Hematopoietic multipotent progenitor cell treated with erythropoietin and hydrocortisone succinate and interleukin-3 and kit ligand, for 6 days (in vitro differentiated cells): ENCODE measurements around the gene CHN2.

Source experiments
- DNase-seq: peaks from one replicate; pipeline ENCODE4 v3.0.0-alpha.2; 2015

The CHN2 gene

GRCh38 chr7:29194594-29195427 is at the start of gene CHN2:
Gene CHN2, plus strand, starts transcription at chr7:29194775.
- DNase-seq = peak; percentile 76

GRCh38 chr7:29145553-29146056 is 49.0 kb upstream of the CHN2 start:
- DNase-seq = no peak

GRCh38 chr7:29146057-29146706 is 48.4 kb upstream of the CHN2 start, which contains the start of gene CPVL:
Gene CPVL, minus strand, starts transcription at chr7:29146537. Its CDS starts 25,476 bp downstream, at chr7:29121061.
- peak; percentile 87 for DNase-seq

GRCh38 chr7:29146888-29147609 is 47.5 kb upstream of the CHN2 start:
- DNase-seq = peak; percentile 83

GRCh38 chr7:29147821-29148220 is 46.8 kb upstream of the CHN2 start:
- DNase-seq = no peak

GRCh38 chr7:29149036-29149435 is 45.5 kb upstream of the CHN2 start:
- no peak for DNase-seq

- DNase-seq = no peak
Observed at GRCh38 chr7:29150856-29151255, 43.7 kb upstream of the CHN2 start.

GRCh38 chr7:29154076-29154475 is 40.5 kb upstream of the CHN2 start:
- no peak for DNase-seq

- DNase-seq = peak; percentile 43
Observed at GRCh38 chr7:29156907-29157452, 37.6 kb upstream of the CHN2 start.

GRCh38 chr7:29158795-29159423 is 35.7 kb upstream of the CHN2 start:
- DNase-seq = peak; percentile 43

- no peak for DNase-seq
Observed at GRCh38 chr7:29160080-29160479, 34.5 kb upstream of the CHN2 start.

GRCh38 chr7:29161231-29161630 is 33.3 kb upstream of the CHN2 start:
- peak; percentile 61 for DNase-seq

- no peak for DNase-seq
Observed at GRCh38 chr7:29162577-29162976, 32.0 kb upstream of the CHN2 start.

- DNase-seq = no peak
Observed at GRCh38 chr7:29163854-29164253, 30.7 kb upstream of the CHN2 start.

- no peak for DNase-seq
Observed at GRCh38 chr7:29167721-29168120, 26.9 kb upstream of the CHN2 start.

- no peak for DNase-seq
Observed at GRCh38 chr7:29170781-29171180, 23.8 kb upstream of the CHN2 start.

GRCh38 chr7:29173458-29173857 is 21.1 kb upstream of the CHN2 start:
- DNase-seq = no peak

GRCh38 chr7:29177963-29178600 is 16.5 kb upstream of the CHN2 start:
- peak; percentile 54 for DNase-seq

- no peak for DNase-seq
Observed at GRCh38 chr7:29179115-29179514, 15.5 kb upstream of the CHN2 start.

- DNase-seq = no peak
Observed at GRCh38 chr7:29184599-29184998, 10.0 kb upstream of the CHN2 start.

GRCh38 chr7:29185613-29186012 is 9.0 kb upstream of the CHN2 start:
- DNase-seq = no peak

- DNase-seq = peak; percentile 66
Observed at GRCh38 chr7:29189743-29190201, 4.8 kb upstream of the CHN2 start.
